MV-4-11 (cell line): ENCODE data around the gene GRAMD2B.
"Not testable (repeated sequence)": the region's sequence is repeated elsewhere in the genome, so short reads cannot be mapped to it uniquely, and the experiment has no call there.

Experiments used
- DNase-seq: peaks from one replicate; lab custom pipeline; 2025; lab: John Stamatoyannopoulos, UW

GRAMD2B gene

DNA sequence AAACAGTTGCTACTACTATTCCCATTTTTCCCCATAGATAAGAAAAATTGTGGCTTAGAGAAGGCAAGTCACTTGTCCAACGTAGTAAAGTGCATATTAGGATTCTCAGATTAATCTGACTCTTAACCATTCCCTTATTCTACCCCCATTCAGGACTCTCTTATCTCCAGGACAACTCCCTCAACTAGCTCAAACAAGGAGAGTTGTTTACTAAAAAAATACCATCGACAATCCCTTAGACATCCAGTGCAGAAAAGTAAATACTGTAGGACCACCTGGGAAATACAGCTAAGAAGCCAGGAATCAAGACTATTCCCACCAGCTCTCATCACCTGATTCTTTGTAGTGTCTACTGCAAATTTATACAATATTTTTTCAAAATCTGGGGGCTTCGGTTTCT is 9.4 kb upstream of the GRAMD2B start:
- no peak for DNase-seq

DNA sequence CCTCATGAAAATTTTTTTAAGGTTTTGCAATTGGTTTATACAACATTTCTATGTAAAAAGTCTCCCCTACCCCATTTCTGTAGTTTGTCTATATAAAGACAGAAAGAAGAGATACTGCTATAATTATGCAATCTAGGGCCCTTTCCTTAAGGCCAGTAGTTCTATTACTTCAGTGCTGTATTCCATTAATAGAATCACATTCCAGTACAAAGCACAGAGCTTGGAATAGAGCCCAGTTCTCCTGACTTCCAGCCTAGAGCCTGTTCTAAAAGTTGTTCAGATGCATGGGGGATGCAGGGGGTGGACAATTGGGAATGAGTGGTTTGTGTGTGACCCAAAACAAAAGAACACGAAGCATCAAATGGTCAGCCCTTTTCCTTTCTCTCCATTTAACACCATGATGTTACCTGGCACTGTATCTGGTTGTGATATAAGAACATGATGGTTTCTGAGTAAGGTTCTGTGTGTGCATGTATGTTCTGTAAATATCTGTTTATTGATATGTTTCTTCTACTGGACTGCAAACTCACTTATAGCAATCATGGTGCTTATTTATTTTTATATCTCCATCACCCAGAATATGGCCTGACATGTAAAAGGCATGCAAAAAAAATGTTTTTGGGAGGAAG is 8.2 kb upstream of the GRAMD2B start:
- DNase-seq, result no peak

DNA sequence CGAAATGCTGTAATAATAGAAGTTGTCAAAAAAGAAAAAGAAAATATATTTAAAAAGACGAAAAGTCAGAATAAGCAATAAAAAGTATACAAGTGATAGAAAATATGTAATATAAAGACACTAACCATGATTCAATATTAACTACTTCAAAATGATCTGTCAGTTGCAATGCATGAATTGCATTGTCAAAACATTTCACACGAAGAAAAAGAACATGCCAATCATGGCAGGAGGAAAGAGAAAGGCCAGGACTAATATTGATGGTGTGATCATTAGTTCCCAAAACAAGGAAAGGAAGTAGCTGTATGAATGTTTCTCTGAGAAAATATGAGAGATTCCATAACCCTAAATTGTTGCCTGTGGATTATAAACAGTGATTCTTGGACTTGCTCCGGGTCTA is 7.4 kb upstream of the GRAMD2B start:
- no peak for DNase-seq

DNA sequence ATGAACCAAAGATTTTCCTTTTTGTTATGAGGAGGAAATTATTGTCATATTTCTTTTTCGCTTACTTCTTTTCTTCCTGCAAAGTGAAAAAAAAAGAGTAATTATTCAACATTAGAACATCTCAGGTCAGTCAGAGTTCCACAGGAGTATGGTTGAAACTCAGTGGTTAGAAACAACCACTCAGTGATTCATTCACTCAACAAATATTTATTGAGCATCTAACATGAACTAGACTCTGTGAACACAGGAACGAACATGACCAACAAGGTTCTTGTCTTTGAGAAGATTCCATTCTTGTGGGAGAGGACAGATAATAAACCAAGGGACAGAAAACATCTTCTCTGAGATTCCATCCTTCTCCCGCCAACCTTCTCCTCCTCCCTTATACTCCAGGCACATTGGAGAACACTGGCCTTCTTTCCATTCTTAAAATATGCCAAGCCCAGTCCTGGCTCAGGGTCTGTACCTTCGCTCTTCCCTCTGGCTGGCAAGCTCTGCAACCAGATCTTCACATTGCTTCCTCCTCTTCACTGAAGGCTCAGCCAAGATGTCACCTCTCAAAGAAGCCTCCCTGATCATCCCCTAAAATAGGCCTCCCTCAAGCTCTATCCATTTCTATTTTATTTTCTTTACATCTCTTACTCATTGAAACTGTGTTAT is 6.8 kb upstream of the GRAMD2B start:
- no peak for DNase-seq

DNA sequence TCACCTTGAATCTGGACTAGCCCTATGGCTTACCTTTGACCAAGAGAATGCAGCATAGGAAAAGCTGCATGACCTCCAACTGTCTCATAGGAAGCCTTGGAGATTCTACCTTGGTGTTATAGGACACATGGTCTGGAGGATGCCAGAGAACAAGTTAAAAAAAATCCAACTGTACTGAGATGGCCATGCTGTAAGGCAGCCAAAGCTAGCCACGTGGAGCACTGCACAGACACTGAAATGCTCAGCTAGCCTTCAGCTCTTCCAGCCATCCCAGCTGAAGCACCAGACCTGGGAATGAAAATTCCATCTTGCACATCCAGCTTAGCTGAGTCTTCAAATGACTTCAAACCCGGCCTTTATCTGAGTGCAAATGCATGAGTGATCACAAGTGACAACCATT is 6.0 kb upstream of the GRAMD2B start:
- DNase-seq, result no peak

DNA sequence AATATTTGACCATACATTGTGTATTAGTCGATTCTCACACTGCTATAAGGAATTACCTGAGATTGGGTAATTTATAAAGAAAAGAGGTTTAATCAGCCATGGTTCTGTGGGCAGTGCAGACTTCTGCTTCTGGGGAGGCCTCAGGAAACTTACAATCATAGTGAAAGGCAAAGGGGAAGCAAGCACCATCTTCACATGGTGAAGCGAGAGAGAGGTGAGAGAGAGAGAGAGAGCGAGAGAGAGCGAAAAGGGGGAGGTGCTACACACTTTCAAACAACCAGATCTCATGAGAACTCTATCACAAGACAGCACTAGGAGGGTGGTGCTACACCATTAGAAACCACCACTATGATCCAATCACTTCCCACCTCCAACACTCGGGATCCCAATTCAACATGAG is 4.1 kb upstream of the GRAMD2B start:
- DNase-seq, result peak; percentile 44

DNA sequence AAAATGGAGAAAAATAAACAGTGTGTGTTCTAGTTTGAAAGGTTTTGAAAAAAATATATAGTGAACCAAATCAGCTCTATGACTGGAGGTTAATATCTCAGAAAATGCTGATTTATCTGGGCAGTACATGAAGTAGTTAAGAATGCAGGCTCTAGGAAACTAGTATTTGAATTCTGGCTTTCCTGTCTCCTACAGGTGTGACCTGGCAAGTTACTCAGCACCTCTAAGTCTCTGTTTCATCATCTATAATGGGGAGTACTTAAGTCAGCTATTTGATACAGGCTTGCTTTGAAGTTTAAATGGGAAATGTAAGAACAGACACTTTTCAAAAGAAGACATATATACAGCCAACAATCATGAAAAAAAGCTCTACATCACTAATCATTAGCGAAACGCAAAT is 5.2 kb downstream of the GRAMD2B start:
- DNase-seq, result no peak

DNA sequence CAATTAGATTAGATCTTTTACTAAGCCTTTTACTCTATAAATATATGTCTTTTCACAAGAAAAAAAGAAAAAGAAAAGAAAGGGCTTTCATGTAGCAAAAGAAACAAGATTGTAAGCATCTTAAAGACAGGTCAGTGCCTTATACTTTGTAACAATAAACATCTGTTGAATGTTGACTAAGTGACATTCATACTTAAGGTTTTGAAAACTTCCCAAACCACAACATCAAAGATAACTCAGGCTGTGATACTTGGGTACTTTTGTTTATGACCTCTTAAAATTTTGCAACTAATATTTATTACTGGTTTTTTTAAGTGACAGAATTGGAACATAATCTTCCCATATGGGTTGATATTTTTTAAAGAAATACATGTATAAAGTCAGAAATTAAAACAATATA is 7.4 kb downstream of the GRAMD2B start:
- DNase-seq, result no peak

DNA sequence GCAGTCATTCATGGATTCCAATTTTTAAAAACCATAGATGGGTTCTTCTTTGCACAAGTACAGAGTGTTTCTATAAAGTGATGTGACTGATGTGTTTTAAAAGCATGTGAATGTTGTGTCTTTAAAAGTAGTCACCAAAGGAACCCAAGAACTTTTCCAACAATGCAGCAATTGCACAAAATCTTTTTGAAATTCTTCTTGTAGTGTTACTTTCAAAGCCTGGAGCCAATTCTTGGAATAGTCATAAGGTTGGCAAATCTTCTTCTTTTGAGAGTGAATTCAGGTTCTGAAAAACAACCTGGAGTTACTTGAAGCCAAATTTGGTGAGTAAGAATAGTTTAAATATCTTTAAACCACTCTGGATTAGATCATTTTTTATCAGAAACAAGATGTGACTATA is 10.5 kb downstream of the GRAMD2B start:
- DNase-seq, result no peak

DNA sequence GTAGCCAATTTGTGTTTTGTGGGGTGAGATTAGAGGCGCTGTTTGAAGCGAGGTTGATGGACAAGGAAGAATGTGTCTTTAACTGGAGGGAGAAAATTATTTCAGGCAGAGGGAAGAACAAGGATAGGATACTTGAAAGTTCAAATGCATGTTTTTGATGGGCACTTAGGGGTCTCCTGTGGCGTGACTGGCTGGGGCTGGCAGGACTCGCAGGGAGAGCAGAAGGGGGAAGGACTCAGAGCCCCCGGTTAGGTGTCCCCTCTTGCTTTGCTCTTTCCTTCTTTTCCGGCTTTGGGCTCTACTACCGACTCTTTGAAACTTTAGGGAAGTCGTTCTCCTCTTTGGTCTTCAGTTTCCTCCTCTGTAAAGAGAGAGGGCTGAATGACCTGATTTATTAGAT is 12.1 kb downstream of the GRAMD2B start:
- DNase-seq, result no peak

DNA sequence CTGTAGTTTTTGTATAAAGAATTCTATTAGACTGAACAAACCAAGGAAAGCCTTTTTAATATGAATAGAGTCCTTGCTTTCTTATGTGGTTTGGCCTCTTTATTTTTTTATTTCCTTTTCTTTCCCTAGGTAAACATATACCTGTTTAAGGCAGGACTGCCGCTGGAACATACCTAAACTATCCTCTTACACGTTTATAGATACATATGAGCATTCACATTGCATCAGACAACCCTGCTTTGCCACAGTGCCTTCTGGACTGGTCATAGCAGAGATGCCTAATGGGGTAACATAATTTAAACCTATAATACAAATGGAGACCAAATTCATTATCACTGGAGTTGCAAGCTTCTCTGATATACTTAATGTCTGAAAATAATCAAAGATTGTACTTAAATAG is 12.5 kb downstream of the GRAMD2B start:
- no peak for DNase-seq

DNA sequence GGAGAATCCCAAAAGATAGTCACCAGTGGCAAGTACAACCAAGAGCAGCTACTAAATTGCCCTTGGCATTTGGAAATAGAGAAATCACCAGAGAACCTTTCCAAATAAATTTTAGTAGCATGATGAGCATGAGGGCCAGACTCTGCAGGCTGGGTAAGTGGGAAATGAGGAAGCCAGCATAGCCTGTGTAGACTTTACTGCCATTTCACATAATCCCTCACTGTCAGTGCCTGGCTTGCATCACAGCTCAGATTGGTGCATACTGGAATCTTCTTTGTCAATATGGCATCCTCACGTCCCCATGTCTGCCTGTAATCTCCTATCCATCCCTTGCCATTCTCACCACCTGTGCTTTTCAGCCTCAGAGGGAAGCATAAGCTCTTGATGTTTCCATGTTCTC is 14.5 kb downstream of the GRAMD2B start:
- peak; percentile 79 for DNase-seq

DNA sequence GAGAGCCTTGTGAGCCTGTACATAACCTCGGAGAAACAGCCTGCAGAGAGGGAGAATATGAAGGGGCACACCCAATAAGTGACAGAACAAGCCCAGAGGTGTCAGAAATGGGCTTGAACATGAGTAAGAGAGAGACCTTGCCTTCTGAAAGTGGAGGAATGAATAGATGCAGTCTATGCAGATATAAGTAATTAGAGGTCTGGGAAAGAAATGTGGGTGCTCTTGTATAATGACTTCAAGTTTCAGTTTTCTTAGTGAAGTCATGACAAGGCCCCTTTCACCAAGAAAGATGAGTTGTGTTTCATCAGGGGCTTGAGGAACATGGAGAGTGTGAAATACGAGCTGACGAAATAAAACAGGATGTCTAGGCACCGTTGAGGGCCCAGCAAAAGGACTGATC is 15.1 kb downstream of the GRAMD2B start:
- peak; percentile 48 for DNase-seq

DNA sequence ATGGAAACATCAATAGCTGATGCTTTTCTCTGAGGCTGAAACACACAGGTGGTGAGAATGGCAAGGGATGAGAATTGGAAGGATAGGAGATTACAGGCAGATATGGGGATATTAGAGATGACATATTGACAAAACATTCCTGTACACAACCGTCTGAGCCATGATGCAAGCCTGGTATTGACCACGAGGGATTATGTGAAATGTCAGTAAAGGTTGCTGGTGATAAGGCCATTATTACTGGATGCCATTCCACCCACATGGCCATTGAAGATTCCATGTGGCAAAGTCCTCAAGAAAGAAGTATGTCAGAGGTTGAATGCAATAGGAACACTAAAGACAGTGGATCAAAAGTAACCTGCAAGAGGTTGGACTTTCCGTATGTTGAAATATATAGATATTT is 15.7 kb downstream of the GRAMD2B start:
- peak; percentile 21 for DNase-seq

DNA sequence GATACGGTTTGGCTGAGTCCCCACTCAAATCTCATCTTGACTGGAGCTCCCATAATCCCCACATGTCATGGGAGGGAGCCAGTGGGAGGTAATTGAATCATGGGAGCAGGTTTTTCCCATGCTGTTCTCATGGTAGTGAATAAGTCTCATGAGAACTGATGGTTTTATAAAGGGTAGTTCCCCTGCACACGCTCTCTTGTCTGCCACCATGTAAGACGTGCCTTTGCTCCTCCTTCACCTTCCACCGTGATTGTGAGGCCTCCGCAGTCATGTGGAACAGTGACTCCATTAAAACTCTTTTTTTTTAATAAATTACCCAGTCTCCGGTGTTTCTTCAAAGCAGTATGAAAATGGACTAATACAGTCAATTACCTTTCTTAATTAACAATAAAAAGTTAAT is 16.5 kb downstream of the GRAMD2B start:
- DNase-seq, result not testable (repeated sequence)

DNA sequence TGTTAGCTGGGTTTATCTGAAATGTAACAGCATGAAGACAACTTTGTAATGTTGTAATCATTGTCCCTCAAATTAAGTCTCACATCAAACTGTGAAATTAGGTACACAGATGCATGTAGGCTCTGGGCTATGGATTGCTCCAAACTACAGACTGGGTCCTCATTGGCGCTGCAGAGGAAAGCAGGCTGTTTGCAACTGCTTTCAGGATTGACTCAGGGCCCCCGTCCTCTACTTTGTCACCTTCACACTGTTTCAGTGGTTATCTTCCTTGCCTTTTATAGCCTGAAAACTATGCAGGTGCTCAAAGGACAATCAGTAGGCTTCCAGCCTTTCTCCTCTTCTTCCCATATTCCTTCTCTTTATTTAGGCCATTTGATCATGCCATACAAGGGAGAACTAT is 18.0 kb downstream of the GRAMD2B start:
- no peak for DNase-seq

DNA sequence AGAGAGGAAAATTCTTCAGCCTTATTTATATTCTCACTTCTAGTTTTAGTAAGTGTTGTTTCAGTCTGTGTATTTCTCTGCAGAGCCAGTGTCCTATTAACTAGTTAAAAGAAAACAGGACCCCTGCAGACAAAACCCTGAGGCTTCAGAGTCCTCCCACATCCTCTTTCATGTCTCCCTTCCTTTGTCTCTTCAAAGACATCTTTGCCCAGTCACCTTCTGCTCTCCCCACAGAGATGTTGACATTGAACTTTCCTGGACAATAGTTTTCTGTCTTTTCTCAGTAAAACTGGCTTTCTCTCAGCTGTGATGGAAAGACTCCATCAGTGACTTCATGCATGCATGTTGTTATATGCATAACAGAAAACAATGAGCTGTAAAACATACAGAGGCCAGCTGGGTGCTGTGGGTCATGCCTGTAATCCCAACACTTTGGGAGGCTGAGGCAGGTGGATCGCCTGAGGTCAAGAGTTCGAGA is 20.2 kb downstream of the GRAMD2B start:
- peak; percentile 76 for DNase-seq

DNA sequence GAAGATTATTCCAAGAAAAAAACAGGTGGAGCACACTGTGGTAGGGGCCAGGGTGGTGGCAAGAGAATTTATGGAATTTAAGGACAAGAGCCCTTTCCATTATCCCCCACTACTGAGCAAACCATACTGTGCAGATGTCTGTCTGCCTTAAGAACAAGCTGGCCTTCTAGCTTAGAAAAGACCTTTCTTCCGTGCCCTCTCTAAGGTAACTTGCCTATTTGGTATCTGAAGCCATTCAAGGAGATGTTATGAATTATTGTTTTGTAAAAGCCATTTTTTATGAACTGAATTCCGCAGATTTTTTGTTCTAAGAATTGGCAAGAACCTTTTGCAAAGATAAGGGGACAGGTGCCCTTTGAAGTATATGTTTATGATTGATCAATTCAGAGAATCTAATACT is 20.9 kb downstream of the GRAMD2B start:
- no peak for DNase-seq

DNA sequence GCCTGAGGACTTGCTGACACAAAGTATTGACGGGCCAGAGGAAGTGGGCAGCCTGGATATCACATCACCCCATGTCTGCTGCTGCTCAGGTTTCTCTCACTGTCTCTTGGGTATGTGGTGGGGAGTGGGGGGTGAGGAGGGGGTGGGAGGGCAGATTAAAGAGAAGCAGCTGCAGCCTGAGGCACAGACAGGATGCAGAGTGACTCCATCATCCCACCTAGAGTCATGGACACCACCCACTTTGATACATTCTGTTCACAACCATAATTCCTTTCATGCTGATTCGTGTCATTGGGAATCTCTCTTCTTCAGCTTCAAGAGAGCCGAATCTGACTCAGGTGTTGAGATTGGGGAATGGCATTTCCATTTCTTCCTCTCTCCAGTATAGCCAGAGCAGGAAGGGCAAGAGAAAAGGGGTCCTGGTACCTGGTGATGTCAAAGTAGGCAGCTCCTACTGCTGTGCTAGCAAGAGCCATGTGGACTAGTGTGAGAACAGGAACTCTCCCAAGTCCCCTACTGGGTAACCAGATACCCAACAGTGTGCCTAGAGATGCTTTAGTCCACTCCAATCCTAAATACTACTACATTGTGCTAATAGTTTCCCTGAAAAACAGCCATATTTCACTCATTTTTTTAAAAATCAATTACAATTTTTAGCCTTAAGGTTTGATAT is 22.4 kb downstream of the GRAMD2B start:
- DNase-seq, result no peak

DNA sequence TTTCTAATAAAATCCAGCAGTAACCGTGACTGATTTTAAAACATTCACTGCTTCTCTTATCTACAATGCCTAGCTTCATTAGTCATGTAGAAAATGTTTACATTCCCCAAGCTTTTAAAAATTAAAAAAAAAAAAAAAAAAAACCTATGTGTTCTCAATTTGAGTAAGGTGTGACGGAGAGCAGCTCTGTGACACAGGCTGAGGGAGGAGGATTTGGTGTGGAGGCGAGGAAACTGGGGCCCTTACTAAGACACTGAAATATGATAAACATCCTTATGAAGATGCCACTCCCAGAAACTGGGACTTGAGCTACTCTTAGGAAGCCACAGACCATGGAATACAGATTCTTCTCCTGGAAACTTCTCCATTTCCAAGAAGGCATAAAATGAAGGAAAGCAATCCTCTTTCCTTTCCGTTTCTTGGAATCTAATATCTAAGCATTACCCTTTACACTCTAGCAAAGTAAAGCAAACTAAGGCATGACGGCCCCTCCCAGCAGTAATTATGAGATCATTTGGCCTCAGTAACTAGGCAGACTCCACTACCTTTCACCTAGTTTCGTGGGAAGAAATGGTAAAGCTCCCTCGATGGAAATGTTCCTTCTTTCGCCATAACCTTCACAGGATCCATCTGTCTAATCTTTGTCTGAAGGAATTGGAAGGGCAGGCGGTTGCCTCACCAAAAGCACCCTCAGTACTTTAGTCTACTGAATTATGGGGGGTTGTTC is 23.5 kb downstream of the GRAMD2B start:
- no peak for DNase-seq

DNA sequence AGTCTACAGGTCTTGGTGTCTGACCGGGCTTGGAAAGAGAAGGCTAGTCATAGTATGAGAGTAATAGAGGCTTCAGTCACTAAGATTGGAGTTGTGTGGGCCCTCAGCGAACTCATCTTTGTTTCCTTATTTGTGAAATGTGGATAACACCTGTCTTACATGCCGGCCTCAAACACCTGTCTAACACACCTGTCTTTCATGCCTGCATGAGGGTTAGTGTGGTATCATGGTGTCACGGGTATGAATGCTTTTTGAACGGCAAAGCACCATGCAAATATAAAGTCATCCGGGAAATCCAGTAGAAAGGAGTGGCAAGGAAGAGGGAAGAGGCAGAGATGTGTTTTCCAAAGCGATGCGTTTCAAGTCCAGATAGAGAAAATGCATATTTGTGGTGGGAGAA is 25.5 kb downstream of the GRAMD2B start:
- no peak for DNase-seq

DNA sequence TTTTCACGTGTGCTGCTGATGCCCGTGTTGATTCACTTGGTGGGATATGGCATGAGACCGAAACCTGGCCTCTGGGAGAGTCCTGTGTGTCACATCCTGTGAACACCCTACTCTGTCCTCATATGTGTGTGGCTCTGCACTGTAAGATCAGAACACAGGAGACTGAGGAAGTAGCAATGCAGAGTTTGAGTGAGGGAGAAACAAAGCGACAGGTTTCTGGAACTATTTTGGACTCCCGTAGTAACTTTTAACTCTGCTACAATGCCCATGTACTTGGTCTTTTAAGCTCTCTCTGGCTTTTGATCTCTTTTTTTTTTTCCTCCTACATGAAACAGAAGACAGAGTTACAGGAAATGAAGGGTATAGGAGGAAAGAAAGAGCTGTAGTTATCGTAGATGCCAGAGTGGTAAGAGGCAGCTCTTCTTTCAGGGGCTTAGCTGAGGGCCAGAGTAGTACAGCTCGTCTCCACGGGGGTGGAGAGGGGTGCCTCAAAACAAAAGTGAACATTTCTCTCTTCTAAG is 26.6 kb downstream of the GRAMD2B start:
- DNase-seq, result peak; percentile 11

DNA sequence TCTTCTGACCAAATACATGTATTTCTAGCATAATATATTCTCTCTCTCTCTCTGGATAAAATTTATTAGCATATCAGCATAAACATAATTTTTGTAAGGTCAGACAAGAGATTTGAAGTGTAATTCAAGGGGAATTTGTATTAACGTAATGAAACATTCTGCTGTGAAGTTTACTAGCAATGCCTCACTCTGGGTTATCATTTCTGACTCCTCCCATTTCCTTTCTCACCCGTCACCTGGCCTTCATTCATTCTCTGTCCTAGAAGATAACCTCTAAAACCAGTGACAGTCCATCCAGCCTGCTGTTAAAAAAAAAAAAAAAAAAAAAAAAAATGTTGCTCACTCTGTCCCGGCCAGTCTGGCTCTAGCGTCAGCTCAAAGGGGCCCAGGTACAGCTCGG is 27.1 kb downstream of the GRAMD2B start:
- no peak for DNase-seq
